T-helper 1 cell treated with Interleukin-12 subunit alpha and Interleukin-12 subunit beta and Interleukin-4 antibody, amounts not matched to agents 30 μg/mL and 1 μg/mL, for 36 hours (primary cell): ENCODE data around the gene GCN1.
A peak's percentile ranks its signal among the peaks of the same experiment; 100 is the strongest.
"Not testable (repeated sequence)": the region's sequence is repeated elsewhere in the genome, so short reads cannot be mapped to it uniquely, and the experiment has no call there.

Experiments used
- H3K27ac Mint-ChIP-seq: one replicate; pipeline ENCODE4 v1.8.0; 2021; ENCODE audit warnings: mild to moderate bottlenecking, mixed read lengths
- H3K27me3 Mint-ChIP-seq: one replicate; pipeline ENCODE4 v1.8.0; 2021; ENCODE audit warnings: low read depth, mixed read lengths
- H3K36me3 Mint-ChIP-seq: one replicate; pipeline ENCODE4 v1.8.0; 2021; ENCODE audit warnings: low read depth, mixed read lengths
- H3K4me1 Mint-ChIP-seq: one replicate; pipeline ENCODE4 v1.8.0; 2021; ENCODE audit warnings: low read depth, mixed read lengths
- H3K4me3 Mint-ChIP-seq: one replicate; pipeline ENCODE4 v1.8.0; 2021; ENCODE audit warnings: mild to moderate bottlenecking, moderate library complexity, mixed read lengths
- H3K9me3 Mint-ChIP-seq: one replicate; pipeline ENCODE4 v1.8.0; 2021; ENCODE audit warnings: mixed read lengths

GCN1 gene

DNA sequence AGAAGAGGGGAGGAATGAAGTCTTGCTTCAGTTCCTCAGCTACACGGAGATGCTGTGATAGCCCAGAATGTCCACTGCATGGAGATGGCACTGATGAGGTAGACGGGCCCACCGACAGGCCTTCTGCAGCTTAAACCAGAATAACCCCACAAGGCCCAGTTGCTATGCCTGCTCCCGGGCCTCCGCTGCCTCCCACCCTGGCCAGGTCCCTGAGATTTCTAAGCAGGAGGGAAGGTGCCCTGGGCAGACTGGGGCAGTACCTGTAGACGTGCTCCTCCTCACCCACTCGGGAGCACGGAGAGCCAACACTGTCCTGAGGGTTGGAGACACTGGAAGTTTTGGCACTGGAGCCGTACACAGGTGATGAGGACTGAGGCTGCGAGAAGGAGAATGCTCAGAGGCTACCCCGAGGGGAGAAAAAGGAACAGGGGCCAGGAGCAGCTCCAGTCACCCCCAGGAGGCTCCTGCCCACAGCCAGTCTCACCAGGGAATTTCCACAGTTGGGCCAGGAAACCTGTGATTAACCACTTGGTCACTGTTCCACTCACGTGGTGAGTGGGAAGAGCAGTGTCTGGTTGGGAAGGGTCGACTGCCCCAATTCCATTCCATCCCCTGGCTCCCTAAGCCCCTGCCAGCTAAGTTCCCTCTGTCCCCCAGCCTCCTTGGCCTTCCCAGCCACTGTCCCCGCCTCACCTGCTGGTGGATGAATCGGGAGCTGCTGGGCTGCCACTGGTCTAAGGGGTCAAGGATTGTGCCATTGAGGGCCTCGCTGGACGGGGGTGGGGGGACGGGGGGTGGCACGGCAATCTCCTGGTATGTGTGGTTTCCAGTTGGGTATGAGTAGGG, 29.2 kb upstream of the GCN1 start:
- H3K27ac Mint-ChIP-seq = no peak overlapping the region
- H3K9me3 Mint-ChIP-seq = no peaks in the 10 kb centered on the region
- H3K4me3 Mint-ChIP-seq = no peak overlapping the region
- H3K36me3 Mint-ChIP-seq = peaks cover 29% of the 10 kb centered on the region
- H3K4me1 Mint-ChIP-seq = peaks cover 29% of the 10 kb centered on the region
- no peaks in the 10 kb centered on the region for H3K27me3 Mint-ChIP-seq

DNA sequence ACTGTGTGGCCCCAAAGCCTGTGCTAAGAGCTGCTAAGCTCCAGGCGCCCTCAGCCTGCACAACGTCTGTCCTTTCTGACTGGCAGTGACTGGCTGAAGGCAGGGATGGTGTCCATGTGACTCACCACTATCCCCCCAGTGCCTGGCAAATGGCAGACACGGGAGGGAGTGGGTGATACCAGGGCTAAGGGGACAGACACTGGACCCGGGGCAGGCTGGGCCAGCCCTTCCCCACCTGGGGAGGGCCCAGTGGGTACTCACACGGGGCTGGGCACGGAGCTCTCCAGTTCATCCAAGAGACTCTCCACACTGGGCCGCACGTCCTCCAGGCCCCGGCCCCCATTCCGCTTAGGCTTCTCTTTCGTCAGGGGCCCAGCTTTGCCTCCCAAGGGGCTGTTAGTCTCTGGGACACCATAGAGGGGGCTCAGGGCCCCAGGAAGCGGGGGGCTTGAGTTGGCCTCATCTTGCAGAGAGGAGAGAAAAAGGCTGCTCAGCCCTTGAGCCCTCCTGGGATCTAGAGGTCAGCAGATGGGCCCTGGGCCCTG, 27.8 kb upstream of the GCN1 start:
- Mint-ChIP-seq H3K9me3 (no peaks in the 10 kb centered on the region), H3K4me1 (peaks cover 19% of the 10 kb centered on the region), H3K36me3 (peaks cover 33% of the 10 kb centered on the region), H3K4me3 (no peak overlapping the region), H3K27ac (no peak overlapping the region), H3K27me3 (no peaks in the 10 kb centered on the region)

DNA sequence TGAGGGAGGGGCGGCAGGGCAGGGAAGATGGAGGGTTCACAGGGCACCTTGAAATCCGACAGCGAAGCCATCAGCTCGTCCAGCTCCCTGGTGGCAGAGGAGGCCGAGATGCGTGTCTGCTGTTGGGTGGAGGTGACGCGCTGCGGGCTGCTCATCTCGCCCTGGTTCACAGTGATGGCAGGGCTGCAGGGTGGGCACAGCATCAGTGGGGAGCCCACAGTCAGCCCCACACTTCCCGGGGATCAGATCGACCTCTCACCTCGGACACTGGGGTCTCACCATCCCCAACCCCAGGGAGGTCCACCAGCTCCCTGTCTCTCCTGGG, 27.0 kb upstream of the GCN1 start:
- Mint-ChIP-seq H3K36me3 (peaks cover 33% of the 10 kb centered on the region), H3K27me3 (no peaks in the 10 kb centered on the region), H3K4me3 (no peak overlapping the region), H3K27ac (no peak overlapping the region), H3K9me3 (no peaks in the 10 kb centered on the region), H3K4me1 (peaks cover 12% of the 10 kb centered on the region)

DNA sequence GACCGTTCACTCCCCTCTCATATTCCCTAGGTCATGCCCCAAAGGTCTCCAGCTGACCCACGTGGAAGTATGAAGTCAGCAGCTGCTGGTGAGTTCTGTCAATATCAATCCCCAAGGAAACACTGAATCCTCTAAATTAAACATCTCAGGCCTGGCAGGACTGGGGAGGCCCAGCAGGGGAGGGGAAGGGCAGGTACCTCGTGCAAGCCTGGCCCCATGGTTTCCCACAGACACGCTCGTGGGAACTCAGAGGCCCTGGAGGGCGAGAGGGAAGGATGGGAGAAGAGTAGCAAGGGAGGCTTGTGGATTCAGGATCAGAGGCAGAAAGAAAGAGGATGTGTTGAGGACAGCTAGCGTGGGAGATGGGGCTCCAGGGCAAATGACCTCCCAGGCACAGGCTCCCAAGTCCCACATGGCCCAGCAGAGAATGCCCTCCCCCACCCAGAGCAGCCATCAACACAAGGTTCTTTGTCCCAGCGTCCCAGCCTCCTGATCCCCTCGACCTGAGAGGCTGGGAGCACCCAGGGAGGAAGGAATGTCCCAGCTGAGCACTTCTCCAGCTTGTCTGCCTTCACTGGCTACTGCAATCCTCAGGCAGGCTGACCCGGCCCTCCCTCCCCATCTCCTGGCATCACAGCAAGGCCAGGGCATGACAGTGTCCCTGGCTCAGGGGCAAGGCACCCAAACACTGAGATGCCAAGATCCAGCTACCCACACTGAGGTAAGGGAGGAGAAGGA, 26.5 kb upstream of the GCN1 start:
- H3K9me3 Mint-ChIP-seq = no peaks in the 10 kb centered on the region
- peaks cover 34% of the 10 kb centered on the region for H3K36me3 Mint-ChIP-seq
- H3K27ac Mint-ChIP-seq = no peak overlapping the region
- no peak overlapping the region for H3K4me3 Mint-ChIP-seq
- no peaks in the 10 kb centered on the region for H3K27me3 Mint-ChIP-seq
- H3K4me1 Mint-ChIP-seq = peaks cover 8% of the 10 kb centered on the region

DNA sequence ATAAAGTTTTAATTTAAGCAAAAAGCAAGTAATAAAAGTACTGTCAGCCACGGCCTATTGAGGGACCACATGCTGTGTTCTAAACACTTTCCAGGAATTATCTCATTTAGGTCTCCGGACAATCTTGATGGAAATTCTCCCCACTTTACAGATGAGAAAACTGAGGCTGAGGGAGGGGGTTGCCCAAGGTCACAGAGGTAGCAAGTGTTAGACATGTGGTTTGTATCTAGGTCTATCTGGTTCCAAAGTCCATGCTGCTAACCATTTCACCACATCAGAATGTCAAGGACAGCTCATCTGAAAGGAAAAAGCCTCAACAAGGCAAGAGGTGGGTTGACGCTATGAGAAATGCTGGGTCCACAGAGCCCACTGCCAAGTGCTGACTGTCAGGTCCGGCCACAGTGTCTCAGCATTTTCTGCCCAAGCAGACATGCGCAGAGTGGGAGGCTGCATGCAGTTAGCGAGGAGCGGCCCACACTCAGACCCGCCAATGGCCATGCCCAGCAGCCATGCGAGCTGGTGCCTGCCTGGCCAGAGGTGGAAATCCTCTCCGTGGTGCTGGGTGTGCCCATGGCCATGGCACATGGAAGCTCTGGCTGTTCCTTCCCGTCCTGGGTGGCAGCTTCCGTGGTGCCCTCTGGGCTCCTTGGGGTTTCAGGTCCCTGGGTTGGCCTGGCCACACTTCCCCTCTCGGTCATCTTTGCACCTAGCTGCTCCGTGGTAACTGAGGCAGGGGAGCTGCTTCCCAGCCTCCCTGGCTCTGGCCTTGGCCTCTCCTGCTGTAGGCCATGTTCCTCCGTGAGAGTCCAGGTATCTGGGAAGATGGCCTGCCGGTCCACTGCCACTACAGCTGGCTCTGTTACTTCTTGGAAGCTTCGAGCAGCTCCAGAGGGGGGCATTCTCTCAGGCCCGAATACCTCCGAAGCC, 24.4 kb upstream of the GCN1 start:
- H3K27ac Mint-ChIP-seq = no peak overlapping the region
- H3K4me1 Mint-ChIP-seq = no peaks in the 10 kb centered on the region
- no peaks in the 10 kb centered on the region for H3K9me3 Mint-ChIP-seq
- H3K4me3 Mint-ChIP-seq = no peak overlapping the region
- peaks cover 35% of the 10 kb centered on the region for H3K36me3 Mint-ChIP-seq
- H3K27me3 Mint-ChIP-seq = no peaks in the 10 kb centered on the region

DNA sequence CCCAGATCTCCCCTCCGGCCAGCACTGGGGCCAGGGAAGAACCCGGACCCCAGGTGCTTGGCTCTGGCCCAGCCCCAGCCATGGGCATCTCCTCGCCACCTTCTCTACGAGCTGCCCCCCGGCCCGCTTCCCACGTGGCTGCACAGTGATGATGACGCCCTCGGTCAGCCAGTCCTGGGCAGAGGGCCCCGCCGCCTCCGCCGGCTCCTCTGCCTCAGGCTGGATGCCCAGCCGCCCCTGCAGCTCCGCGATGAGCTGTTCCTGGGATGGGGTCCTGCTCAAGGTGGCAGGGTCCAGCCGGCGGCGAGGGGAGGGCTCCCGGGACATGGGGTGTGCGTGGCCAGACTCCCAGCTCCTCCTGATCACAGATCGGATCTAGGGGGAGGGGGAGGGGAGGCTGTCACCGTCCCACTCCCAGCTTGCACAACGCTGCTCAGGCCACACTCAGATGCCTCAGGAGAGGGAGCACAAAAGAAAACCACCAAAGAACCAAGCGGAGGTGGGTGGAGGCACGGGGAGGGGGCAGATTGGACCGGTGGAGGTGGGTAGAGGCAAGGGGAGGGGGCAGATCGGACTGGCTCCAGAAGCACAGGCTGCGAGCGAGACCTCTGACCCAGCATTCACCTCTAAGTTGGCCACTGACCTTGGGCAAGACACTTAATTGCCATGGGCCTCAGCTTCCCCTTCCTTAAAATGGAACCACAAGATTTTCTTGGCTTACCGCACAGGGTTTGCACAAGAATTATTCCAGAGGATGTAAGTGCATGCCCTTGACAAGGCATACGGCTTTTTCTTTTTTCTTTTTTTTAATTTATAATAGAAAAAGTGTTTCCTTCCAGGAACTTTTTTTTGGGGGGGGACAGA, 22.5 kb upstream of the GCN1 start:
- Mint-ChIP-seq H3K36me3 (peaks cover 27% of the 10 kb centered on the region), H3K4me1 (no peaks in the 10 kb centered on the region), H3K9me3 (no peaks in the 10 kb centered on the region), H3K4me3 (no peak overlapping the region), H3K27me3 (no peaks in the 10 kb centered on the region), H3K27ac (no peak overlapping the region)

DNA sequence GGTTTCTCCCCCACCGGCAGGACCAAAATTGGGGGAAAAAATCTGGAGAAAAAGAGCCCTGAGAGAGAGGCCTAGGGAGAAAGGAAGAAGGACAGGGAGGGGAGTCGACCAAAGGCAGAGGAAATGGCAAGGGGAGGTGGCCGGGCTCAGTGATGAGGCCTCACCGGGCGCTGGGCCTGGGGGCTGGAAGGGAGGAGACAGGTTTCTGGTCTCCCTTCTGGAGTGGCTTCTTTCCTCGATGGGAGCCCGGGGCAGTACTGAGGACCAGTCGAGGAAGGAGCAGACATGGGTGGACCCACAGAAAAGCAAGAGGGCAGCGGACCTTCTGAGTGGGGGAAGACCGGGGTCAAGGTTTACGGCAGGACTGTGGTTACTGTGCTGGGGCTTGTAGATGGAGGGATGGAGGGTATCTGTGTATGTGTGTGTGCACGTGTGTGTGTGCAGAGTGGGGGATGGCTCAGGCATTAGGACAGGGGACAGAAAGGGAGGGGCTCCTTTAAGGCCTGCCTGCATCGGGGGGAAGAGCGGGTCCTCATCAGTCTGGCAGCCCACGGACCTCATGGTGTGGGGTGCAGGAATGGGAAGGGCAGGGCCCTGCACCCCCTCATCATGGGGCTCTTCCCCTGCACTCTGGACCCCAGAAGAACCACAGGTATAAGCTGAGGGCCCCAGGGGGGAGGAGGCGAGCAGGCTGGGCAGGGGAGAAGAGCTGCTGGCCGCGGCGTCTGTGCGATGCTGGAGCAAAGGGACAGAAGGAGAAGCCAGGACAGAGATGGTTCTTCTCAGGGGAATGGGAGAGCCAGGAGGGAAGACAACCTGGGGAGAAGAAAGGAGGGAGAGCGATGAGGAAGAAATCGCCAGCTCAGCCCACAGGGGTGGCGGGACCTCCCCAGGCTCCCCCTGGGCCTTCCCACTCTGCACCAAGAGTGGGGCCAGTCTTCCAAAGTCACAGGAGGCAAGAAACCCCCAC, 21.5 kb upstream of the GCN1 start:
- H3K27ac Mint-ChIP-seq = peak overlapping the region; percentile 3
- no peaks in the 10 kb centered on the region for H3K9me3 Mint-ChIP-seq
- H3K27me3 Mint-ChIP-seq = no peaks in the 10 kb centered on the region
- peaks cover 34% of the 10 kb centered on the region for H3K36me3 Mint-ChIP-seq
- H3K4me1 Mint-ChIP-seq = no peaks in the 10 kb centered on the region
- H3K4me3 Mint-ChIP-seq = no peak overlapping the region

DNA sequence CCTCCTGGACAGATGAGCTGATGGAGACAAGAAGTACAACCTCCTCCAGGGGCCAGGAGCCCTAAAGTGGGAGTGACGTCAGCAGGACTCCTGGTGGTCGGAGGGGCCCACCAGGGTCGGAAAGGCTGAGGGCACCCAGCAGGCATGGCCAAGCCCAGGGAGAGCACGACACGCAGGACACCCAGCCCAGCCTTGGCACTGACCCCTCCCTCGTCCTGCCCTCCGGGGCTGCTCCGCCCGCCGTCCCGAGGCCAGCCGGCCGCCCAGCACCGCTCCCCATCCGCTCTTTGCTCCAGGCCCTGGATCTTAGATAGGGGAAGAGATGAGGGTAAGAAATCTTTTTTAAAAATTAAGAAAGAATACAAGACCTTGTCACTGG, 20.8 kb upstream of the GCN1 start:
- Mint-ChIP-seq H3K27ac (no peak overlapping the region), H3K4me3 (no peak overlapping the region), H3K4me1 (no peaks in the 10 kb centered on the region), H3K9me3 (no peaks in the 10 kb centered on the region), H3K27me3 (no peaks in the 10 kb centered on the region), H3K36me3 (peaks cover 30% of the 10 kb centered on the region)

DNA sequence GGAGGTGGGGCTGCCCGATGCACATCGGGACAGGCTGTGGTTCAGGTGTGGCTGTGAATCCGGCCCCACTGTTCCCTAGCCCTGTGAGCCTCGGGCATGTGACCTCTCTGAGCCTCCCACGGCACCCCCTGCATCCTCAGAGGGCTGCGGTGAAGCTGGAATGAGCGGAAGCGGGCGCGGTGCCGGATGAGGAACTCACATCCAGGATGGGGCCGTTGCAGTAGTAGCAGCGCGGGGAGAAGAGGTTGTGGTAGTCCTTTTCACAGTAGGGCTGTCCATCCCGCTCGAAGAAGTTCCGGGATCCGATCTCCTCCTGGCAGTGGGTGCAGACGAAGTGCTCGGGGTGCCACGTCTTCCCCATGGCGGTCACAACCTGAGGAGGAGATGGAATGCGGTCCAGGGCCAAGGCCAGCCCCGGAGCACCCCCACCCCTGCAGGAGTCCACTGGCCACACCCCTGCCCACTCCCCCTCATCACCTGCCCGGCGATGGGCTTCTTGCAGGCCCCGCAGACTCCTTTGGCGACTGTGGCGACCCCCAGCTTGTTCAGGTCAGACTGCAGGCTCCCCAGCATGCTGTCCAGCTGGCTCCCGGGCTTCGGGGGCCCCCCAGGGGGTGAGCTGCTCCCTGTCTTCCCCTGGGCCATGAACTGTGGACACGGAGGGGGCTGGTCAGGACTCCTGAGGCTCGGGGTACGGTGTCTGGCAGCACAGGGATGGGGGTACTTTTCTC, 20.3 kb upstream of the GCN1 start:
- no peak overlapping the region for H3K4me3 Mint-ChIP-seq
- H3K9me3 Mint-ChIP-seq = no peaks in the 10 kb centered on the region
- no peaks in the 10 kb centered on the region for H3K27me3 Mint-ChIP-seq
- no peak overlapping the region for H3K27ac Mint-ChIP-seq
- peaks cover 31% of the 10 kb centered on the region for H3K36me3 Mint-ChIP-seq
- H3K4me1 Mint-ChIP-seq = no peaks in the 10 kb centered on the region

DNA sequence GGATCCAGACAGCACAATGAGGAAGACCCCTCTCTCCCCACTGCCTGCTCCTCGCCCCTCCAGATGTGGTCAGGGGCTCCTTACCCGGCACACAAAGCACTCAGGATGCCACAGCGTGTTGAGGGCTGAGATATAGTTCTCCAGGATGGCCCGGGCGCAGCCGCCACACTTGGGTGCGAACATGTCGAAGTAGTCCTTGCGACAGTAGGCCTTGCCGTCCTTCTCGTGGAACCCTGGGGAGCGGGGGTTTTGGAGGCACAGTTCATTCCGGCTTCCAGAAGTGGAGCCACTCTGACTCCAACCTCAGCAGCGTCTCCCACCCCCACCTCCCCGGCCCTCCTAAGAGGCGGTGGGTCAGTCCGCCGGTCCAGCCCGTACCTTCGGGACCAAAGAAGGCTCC, 19.2 kb upstream of the GCN1 start:
- H3K9me3 Mint-ChIP-seq = no peaks in the 10 kb centered on the region
- H3K27me3 Mint-ChIP-seq = no peaks in the 10 kb centered on the region
- peaks cover 27% of the 10 kb centered on the region for H3K36me3 Mint-ChIP-seq
- H3K27ac Mint-ChIP-seq = no peak overlapping the region
- no peak overlapping the region for H3K4me3 Mint-ChIP-seq
- H3K4me1 Mint-ChIP-seq = no peaks in the 10 kb centered on the region

DNA sequence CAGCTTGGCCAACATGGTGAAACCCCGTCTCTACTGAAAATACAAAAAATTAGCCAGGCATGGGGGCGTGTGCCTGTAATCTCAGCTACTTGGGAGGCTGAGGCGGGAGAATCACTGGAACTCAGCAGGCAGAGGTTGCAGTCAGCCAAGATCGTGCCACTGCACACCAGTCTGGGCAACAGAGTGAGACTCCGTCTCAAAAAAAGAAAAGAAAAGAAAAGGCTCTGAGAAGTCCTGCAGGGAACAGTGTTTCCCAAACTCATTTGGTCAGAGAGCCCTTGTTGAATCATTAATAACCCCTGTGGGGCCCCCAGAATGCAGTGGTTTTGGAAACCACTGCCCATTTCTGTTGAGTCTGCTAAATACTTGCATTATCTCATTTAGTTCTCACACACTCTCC, 18.7 kb upstream of the GCN1 start:
- not testable (repeated sequence) for H3K27ac Mint-ChIP-seq, H3K4me3 Mint-ChIP-seq, H3K4me1 Mint-ChIP-seq, H3K27me3 Mint-ChIP-seq, H3K9me3 Mint-ChIP-seq
- H3K36me3 Mint-ChIP-seq = peaks cover 23% of the 10 kb centered on the region

DNA sequence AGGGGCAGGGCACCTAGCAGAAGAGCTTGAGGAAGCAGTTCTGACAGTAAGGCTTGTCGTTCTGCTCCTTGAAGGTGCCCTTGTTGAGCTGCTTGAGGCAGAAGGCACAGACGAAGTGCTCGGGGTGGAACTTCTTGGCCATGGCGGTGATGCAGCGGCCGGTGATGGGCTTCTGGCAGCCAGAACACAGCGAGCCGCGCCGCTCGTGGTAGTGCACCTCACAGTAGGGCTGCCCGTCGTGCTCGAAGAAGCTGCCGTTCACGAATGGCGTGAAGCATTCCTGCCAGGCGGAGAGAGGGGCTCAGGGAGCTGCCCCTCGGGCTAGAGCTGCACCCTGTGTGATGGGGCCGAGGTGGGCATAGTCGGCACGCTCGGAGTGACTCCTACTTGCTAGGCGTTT, 17.8 kb upstream of the GCN1 start:
- no peak overlapping the region for H3K27ac Mint-ChIP-seq

More for the DNA sequence above, 17.8 kb upstream of the GCN1 start:
- H3K36me3 Mint-ChIP-seq = peaks cover 26% of the 10 kb centered on the region
- H3K27me3 Mint-ChIP-seq = no peaks in the 10 kb centered on the region
- H3K4me3 Mint-ChIP-seq = no peak overlapping the region
- no peaks in the 10 kb centered on the region for H3K9me3 Mint-ChIP-seq
- H3K4me1 Mint-ChIP-seq = no peaks in the 10 kb centered on the region
